Activated CD8-positive, alpha-beta T cell treated with anti-CD3 and anti-CD28 coated beads for 36 hours (primary cell): ENCODE measurements around the gene VCAN. TPM values are rescaled to one million over a fixed set of nuclear protein-coding genes. Genes with fewer than 3 reads are reported as not detected.
A peak's percentile ranks its signal among the peaks of the same experiment; 100 is the strongest.

ENCODE experiments used
- ATAC-seq: fragments of 200-7000 bp; cut with Tn5 transposase; one replicate; pipeline ENCODE4 v1.10.0; 2021; ENCODE audit warnings: mild to moderate bottlenecking, moderate library complexity
- CTCF ChIA-PET: fragments of 350-600 bp; sonication (Branson Sonifier 250); formaldehyde crosslinking; loops from one replicate; lab custom pipeline; 2021; ENCODE audit warnings: antibody characterized with exemption; lab: Charles Lee
- POLR2A ChIA-PET: fragments of 350-600 bp; sonication (Branson Sonifier 250); formaldehyde crosslinking; loops from one replicate; lab custom pipeline; 2021; ENCODE audit warnings: antibody characterized with exemption; lab: Charles Lee
- DNase-seq: peaks from one replicate; pipeline ENCODE4 v3.0.0-alpha.2; 2020
- H3K27ac Mint-ChIP-seq: one replicate; pipeline ENCODE4 v1.8.0; 2021; ENCODE audit warnings: mild to moderate bottlenecking, mixed read lengths
- H3K27me3 Mint-ChIP-seq: one replicate; pipeline ENCODE4 v1.8.0; 2021; ENCODE audit warnings: mixed read lengths
- H3K36me3 Mint-ChIP-seq: one replicate; pipeline ENCODE4 v1.8.0; 2021; ENCODE audit warnings: low read depth, mixed read lengths
- H3K4me1 Mint-ChIP-seq: one replicate; pipeline ENCODE4 v1.8.0; 2021; ENCODE audit warnings: low read depth, mixed read lengths
- H3K4me3 Mint-ChIP-seq: one replicate; pipeline ENCODE4 v1.8.0; 2021; ENCODE audit warnings: mild to moderate bottlenecking, moderate library complexity, mixed read lengths
- H3K9me3 Mint-ChIP-seq: one replicate; pipeline ENCODE4 v1.8.0; 2021; ENCODE audit warnings: mixed read lengths
- intact Hi-C: fragments of 100-400 bp; cut with micrococcal nuclease; formaldehyde crosslinking; loops from one replicate; pipeline ENCODE4 v1.10.0; 2022
- total RNA-seq, 2 experiments: library from RNA; stranded (reverse); gene quantifications; one replicate each; pipeline ENCODE4 v1.2.3, GENCODE V29; 2021
- TF ChIP-seq, protein P1 (sequence below): fragments of 200-600 bp; IDR thresholded peaks from one replicate; pipeline ENCODE4 v1.8.0; 2022; ENCODE audit warnings: antibody characterized with exemption, mild to moderate bottlenecking

Gene VCAN
- not detected for total RNA-seq

DNA sequence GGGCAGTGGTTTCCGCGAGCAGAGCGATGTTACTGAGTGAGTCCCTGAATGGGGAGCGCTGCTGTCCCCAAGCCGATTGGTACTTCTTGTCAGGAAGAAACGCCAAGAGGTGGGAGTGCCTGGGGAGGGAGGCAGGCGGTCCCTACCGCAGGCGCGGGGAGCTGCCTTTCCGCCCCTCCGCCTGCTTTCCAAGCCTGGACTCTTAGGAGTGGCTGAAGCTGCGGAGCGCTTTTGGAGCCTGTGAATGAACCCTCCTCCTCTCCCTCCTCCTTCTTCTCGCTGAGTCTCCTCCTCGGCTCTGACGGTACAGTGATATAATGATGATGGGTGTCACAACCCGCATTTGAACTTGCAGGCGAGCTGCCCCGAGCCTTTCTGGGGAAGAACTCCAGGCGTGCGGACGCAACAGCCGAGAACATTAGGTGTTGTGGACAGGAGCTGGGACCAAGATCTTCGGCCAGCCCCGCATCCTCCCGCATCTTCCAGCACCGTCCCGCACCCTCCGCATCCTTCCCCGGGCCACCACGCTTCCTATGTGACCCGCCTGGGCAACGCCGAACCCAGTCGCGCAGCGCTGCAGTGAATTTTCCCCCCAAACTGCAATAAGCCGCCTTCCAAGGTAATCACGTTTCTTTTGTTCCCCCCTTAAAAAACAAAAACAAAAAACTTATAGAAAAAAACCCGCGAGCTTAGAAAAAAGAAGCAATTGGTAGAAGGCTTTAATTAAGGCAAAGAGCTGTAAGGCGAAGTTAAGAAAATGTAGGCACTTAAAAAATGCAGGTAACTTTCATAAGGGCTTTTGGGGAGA is at the start of gene VCAN:
Gene VCAN, plus strand, starts transcription at position 340 of the 808 bp plus-strand sequence. CDS start 11,775 bp downstream, outside the sequence.
- no peak within 1 kb of the TSS for H3K27ac Mint-ChIP-seq
- intact Hi-C loops, result loop anchor here (10.0 kb wide), 1 partner anchor 397 kb away; the partner anchor contains the start of genes TMEM167A and XRCC4
- H3K4me1 Mint-ChIP-seq, result peaks cover 31% of the 10 kb centered on the region
- DNase-seq (no peak), ATAC-seq (no peak)
- peaks cover 82% of the 10 kb centered on the region for H3K27me3 Mint-ChIP-seq
- POLR2A ChIA-PET, result interaction anchor here (0.5 kb wide), 2 partner anchors 132 to 824 kb away, joined by 3 read pairs; no protein-coding TSS in a partner anchor
- TF ChIP-seq, protein P1, sequence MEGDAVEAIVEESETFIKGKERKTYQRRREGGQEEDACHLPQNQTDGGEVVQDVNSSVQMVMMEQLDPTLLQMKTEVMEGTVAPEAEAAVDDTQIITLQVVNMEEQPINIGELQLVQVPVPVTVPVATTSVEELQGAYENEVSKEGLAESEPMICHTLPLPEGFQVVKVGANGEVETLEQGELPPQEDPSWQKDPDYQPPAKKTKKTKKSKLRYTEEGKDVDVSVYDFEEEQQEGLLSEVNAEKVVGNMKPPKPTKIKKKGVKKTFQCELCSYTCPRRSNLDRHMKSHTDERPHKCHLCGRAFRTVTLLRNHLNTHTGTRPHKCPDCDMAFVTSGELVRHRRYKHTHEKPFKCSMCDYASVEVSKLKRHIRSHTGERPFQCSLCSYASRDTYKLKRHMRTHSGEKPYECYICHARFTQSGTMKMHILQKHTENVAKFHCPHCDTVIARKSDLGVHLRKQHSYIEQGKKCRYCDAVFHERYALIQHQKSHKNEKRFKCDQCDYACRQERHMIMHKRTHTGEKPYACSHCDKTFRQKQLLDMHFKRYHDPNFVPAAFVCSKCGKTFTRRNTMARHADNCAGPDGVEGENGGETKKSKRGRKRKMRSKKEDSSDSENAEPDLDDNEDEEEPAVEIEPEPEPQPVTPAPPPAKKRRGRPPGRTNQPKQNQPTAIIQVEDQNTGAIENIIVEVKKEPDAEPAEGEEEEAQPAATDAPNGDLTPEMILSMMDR, result no peak
- H3K9me3 Mint-ChIP-seq, result no peaks in the 10 kb centered on the region
- CTCF ChIA-PET, result interaction anchor here (0.9 kb wide), 1 partner anchor 42 kb away, joined by 3 read pairs; no protein-coding TSS in a partner anchor
- peak within 1 kb of the TSS; percentile 73 for H3K4me3 Mint-ChIP-seq
- no peaks in the 10 kb centered on the region for H3K36me3 Mint-ChIP-seq

DNA sequence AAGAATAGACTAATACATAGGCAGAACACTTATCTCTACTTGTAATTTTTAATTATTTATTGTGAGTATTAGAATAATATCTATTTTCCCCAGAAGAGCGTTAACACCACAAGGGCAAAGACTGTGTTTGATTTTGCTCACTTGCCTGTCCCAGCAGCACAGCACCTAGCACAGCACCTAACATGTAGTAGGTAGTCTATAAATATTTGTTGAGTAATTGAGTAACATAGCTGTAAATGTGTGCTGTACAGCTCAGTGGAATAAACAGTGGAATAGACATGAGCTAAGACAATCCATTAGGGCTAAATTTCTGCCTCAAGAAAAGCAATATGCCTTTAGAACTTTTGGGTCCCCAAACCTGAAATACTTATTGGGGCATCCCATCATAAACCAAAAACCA is 49.3 kb upstream of the VCAN start:
- Mint-ChIP-seq H3K27me3 (peaks cover 1% of the 10 kb centered on the region), H3K9me3 (peaks cover 8% of the 10 kb centered on the region), H3K27ac (no peak overlapping the region), H3K4me1 (no peaks in the 10 kb centered on the region), H3K36me3 (no peaks in the 10 kb centered on the region), H3K4me3 (no peak overlapping the region)
- ChIA-PET CTCF (no interaction called here), POLR2A (no interaction called here)
- intact Hi-C loops, result loop anchor here (10.0 kb wide), 1 partner anchor 777 kb away; no protein-coding TSS in a partner anchor
- no peak for DNase-seq
- TF ChIP-seq, protein P1, result no peak
- ATAC-seq, result no peak

DNA sequence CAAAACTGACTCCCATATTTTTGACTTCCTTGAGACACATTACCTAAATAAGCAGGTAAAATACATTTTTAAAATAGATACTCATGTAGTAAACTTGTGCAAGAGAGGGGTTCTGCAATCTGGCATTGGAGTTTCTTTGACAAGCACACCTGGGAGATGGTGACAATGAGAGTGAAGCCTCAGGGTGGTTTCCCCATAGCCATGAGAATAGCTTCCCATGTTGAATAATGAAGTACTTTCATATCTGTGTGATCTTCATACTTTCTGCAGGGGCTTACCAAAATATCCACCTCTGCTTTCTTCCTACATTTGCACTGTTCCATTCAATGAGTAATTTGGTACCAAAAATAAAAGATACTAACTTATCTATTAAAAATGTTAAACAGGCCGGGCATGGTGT is 44.7 kb upstream of the VCAN start:
- Mint-ChIP-seq H3K9me3 (no peaks in the 10 kb centered on the region), H3K36me3 (no peaks in the 10 kb centered on the region), H3K27ac (no peak overlapping the region), H3K4me3 (no peak overlapping the region), H3K4me1 (no peaks in the 10 kb centered on the region), H3K27me3 (no peaks in the 10 kb centered on the region)
- POLR2A ChIA-PET, result no interaction called here
- DNase-seq, result no peak
- intact Hi-C loops, result loop anchor here (10.0 kb wide), 1 partner anchor 782 kb away; no protein-coding TSS in a partner anchor
- TF ChIP-seq, protein P1, result no peak
- CTCF ChIA-PET, result no interaction called here
- no peak for ATAC-seq

DNA sequence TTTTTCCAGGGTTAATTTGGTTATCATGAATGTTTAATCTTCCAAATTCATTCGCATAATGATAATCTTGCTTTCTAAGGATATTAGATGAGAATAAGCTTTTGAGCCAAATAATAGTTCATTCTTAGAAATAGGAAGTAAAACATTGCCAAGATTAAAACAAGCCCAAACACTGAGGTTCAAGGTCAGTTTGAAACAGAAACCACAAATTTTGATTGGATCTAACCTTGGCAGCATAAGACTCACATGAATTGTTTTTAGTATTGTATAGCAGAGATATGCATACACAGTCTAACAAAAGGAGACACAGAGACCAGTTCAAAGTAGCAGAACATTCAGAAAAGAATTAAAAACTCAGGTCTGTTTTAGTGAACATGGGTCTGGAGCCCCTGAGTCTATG is 43.4 kb upstream of the VCAN start:
- no peak overlapping the region for H3K27ac Mint-ChIP-seq
- no peaks in the 10 kb centered on the region for H3K4me1 Mint-ChIP-seq
- ChIA-PET POLR2A (no interaction called here), CTCF (no interaction called here)
- H3K27me3 Mint-ChIP-seq, result peaks cover 2% of the 10 kb centered on the region
- DNase-seq (no peak), ATAC-seq (no peak)
- TF ChIP-seq, protein P1, result no peak
- no peaks in the 10 kb centered on the region for H3K9me3 Mint-ChIP-seq
- no peak overlapping the region for H3K4me3 Mint-ChIP-seq
- no peaks in the 10 kb centered on the region for H3K36me3 Mint-ChIP-seq
- intact Hi-C loops, result loop anchor here (10.0 kb wide), 1 partner anchor 783 kb away; no protein-coding TSS in a partner anchor

DNA sequence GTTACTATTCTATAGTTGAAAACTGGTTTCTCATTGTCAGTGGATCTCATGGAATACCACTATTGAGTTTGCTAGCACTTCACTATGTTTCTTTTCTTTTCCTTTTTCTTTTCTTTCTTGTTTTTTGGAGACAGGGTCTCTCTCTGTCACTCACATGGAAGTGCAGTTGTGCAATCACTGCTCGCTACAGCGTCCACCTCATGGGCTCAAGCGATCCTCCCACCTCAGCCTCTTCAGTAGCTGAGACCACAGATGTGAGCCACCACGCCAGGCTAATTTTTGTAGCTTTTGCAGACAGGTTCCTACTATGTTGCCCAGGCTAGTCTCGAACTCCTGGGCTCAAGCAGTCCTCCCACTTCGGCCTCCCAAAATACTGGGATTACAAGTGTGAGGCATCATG is 42.7 kb upstream of the VCAN start:
- TF ChIP-seq, protein P1, result no peak
- H3K27ac Mint-ChIP-seq, result no peak overlapping the region
- no peaks in the 10 kb centered on the region for H3K4me1 Mint-ChIP-seq
- ATAC-seq (no peak), DNase-seq (no peak)
- no peaks in the 10 kb centered on the region for H3K36me3 Mint-ChIP-seq
- peaks cover 2% of the 10 kb centered on the region for H3K27me3 Mint-ChIP-seq
- no peak overlapping the region for H3K4me3 Mint-ChIP-seq
- no peaks in the 10 kb centered on the region for H3K9me3 Mint-ChIP-seq
- intact Hi-C loops, result loop anchor here (10.0 kb wide), 1 partner anchor 784 kb away; no protein-coding TSS in a partner anchor
- POLR2A ChIA-PET, result no interaction called here
- CTCF ChIA-PET, result interaction anchor here (1.4 to 1.6 kb wide), 5 partner anchors 10 to 783 kb away, joined by 3 to 9 read pairs (median 4); no protein-coding TSS in a partner anchor
